Endothelial cell of umbilical vein (primary cell): ENCODE data around the gene PGA3. TPM values are rescaled to one million over a fixed set of nuclear protein-coding genes. Genes with fewer than 3 reads are reported as not detected.

Experiments
- BruUV-seq: library from RNA; stranded (reverse); fragments of 400-500 nt; replicated peaks from 2 replicates; lab custom pipeline; 2021; lab: Mats Ljungman, UMichigan
- CTCF ChIA-PET: fragments of 300-600, 350-600 bp; sonication (Branson Sonifier 250); formaldehyde crosslinking; loops from one replicate; lab custom pipeline; 2021; ENCODE audit warnings: antibody characterized with exemption, inconsistent platforms; lab: Charles Lee
- POLR2A ChIA-PET: fragments of 300-600, 350-600 bp; sonication (Branson Sonifier 250); formaldehyde crosslinking; loops from one replicate; lab custom pipeline; 2021; ENCODE audit warnings: antibody characterized with exemption, inconsistent platforms; lab: Charles Lee
- DNase-seq: peaks from one replicate; pipeline ENCODE4 v3.0.0-alpha.2; 2011; ENCODE audit warnings: low read depth, low spot score
- FAIRE-seq: peaks from 2 replicates; lab custom pipeline; 2011; peaks lifted over from hg19 to GRCh38; lab: Jason Lieb, UNC
- H2AFZ ChIP-seq: 2 replicates; pipeline ENCODE4 v1.6.0; 2012; ENCODE audit warnings: low read depth, low read length, control low read depth, inconsistent platforms
- H3K27ac ChIP-seq: 2 replicates; pipeline ENCODE4 v1.5.1; 2011; ENCODE audit warnings: low read depth, mild to moderate bottlenecking, control low read depth, low read length, moderate library complexity; ENCODE audit not compliant: insufficient read depth
- H3K27me3 ChIP-seq, 2 experiments: 2 replicates each; pipeline versions ENCODE4 v1.6.0 to v1.6.1; 2011; ENCODE audit warnings: low read length in 2 of 2, mixed read lengths in 1 of 2; ENCODE audit not compliant: control insufficient read depth in 2 of 2, insufficient read depth in 2 of 2
- H3K36me3 ChIP-seq, 2 experiments: 2 replicates in 1 of 2; 3 replicates in 1 of 2; pipeline ENCODE4 v1.5.1; 2011; ENCODE audit warnings: low read length in 2 of 2, mild to moderate bottlenecking in 1 of 2, moderate library complexity in 1 of 2; ENCODE audit not compliant: control insufficient read depth in 2 of 2, insufficient read depth in 2 of 2; ENCODE audit errors: extremely low read depth in 1 of 2
- H3K4me1 ChIP-seq: 3 replicates; pipeline ENCODE4 v1.5.1; 2011; ENCODE audit warnings: mild to moderate bottlenecking, low read length; ENCODE audit not compliant: control insufficient read depth, insufficient read depth; ENCODE audit errors: extremely low read depth
- H3K4me2 ChIP-seq: 2 replicates; pipeline ENCODE4 v1.6.1; 2011; ENCODE audit warnings: low read length, control low read depth, mixed read lengths; ENCODE audit not compliant: insufficient read depth
- H3K4me3 ChIP-seq, 3 experiments: fragments of 200-600 bp in 1 of 3; sonication (generic), shearing (Covaris generic) in 1 of 3; replicated peaks in 1 of 3; 2 replicates each; pipeline ENCODE4 v1.5.1; 2011 to 2016; ENCODE audit warnings: control low read depth in 3 of 3, low read length in 3 of 3, mild to moderate bottlenecking in 2 of 3, inconsistent platforms in 1 of 3, low read depth in 1 of 3, moderate library complexity in 1 of 3; ENCODE audit not compliant: insufficient read depth in 1 of 3
- H3K79me2 ChIP-seq: 2 replicates; pipeline ENCODE4 v1.6.0; 2012; ENCODE audit warnings: low read length, inconsistent platforms; ENCODE audit not compliant: control insufficient read depth, insufficient read depth
- H3K9ac ChIP-seq: replicated peaks from 2 replicates; pipeline ENCODE3; 2011; ENCODE audit warnings: low read length, control low read depth; ENCODE audit not compliant: insufficient read depth; ENCODE audit errors: extremely low read depth
- H3K9me1 ChIP-seq: replicated peaks from 3 replicates; pipeline ENCODE4 v1.6.0; 2011; ENCODE audit warnings: mild to moderate bottlenecking, low read length; ENCODE audit not compliant: control insufficient read depth, insufficient read depth; ENCODE audit errors: extremely low read depth
- H3K9me3 ChIP-seq: replicated peaks from 2 replicates; pipeline ENCODE4 v1.5.1; 2012; ENCODE audit warnings: low read length, inconsistent platforms; ENCODE audit not compliant: control insufficient read depth, insufficient read depth
- H4K20me1 ChIP-seq: replicated peaks from 2 replicates; pipeline ENCODE3; 2011; ENCODE audit warnings: mild to moderate bottlenecking, low read length; ENCODE audit not compliant: control insufficient read depth, insufficient read depth; ENCODE audit errors: extremely low read depth
- CTCF ChIP-seq, 2 donors: IDR thresholded peaks; 1 replicate in 1 of 2; 2 replicates in 1 of 2; pipeline ENCODE4 v1.5.1; 2011; ENCODE audit warnings: low read length in 2 of 2, mild to moderate bottlenecking in 2 of 2, moderate library complexity in 2 of 2, control low read depth in 1 of 2, inconsistent platforms in 1 of 2, low read depth in 1 of 2; ENCODE audit not compliant: insufficient read depth in 1 of 2; ENCODE audit errors: extremely low read depth in 1 of 2
- POLR2A ChIP-seq: IDR thresholded peaks from 2 replicates; pipeline ENCODE4 v1.6.1; 2012; ENCODE audit warnings: low read depth, mild to moderate bottlenecking, control low read depth, low read length
- POLR2AphosphoS5 ChIP-seq: IDR thresholded peaks from 2 replicates; pipeline ENCODE4 v1.6.1; 2012; ENCODE audit warnings: low read depth, mild to moderate bottlenecking, control low read depth, low read length, moderate library complexity; ENCODE audit not compliant: insufficient read depth
- dilution Hi-C: fragments of 300-500 bp; cut with MboI; formaldehyde crosslinking; loops from one replicate; pipeline ENCODE4 v1.15.0; 2019; ENCODE audit warnings: low sequenced_read_pairs; ENCODE audit not compliant: extremely low pct_ligation_motif_present
- intact Hi-C: fragments of 100-400 bp; cut with micrococcal nuclease; formaldehyde crosslinking; loops from one replicate; pipeline ENCODE4 v1.10.0; 2022
- polyA plus RNA-seq, 4 experiments: library from polyadenylated mRNA; depleted of rRNA in 3 of 4; stranded (reverse) in 3 of 4; unstranded in 1 of 4; fragments of >200 nt; gene quantifications; 2 replicates each; pipeline versions ENCODE4 v1.2.1 to v1.2.3, GENCODE V29; 2011 to 2012; ENCODE audit warnings: missing spikeins in 1 of 4
- total RNA-seq: library from RNA; stranded (reverse); gene quantifications from 2 replicates; pipeline ENCODE4 v1.2.3, GENCODE V29; 2021

Gene PGA3
- total and polyA plus RNA-seq, 2 donors (not counting 3 experiments of a cell fraction or from before 2014, with no cell fraction given), result not detected

- POLR2A ChIA-PET, result no interaction called here
- DNase-seq (no peak), FAIRE-seq (no peak)
- Histone ChIP-seq H3K4me1 (no peaks in the 10 kb centered on the region), H2AFZ (no peak overlapping the region), H3K4me2 (no peak overlapping the region), H3K9ac (no peak overlapping the region), H4K20me1 (no peaks in the 10 kb centered on the region), H3K79me2 (no peaks in the 10 kb centered on the region), H3K36me3 (no peaks in the 10 kb centered on the region), H3K9me3 (no peaks in the 10 kb centered on the region), H3K9me1 (no peaks in the 10 kb centered on the region), H3K27me3 (no peaks in the 10 kb centered on the region), H3K27ac (no peak overlapping the region), H3K4me3 (no peak overlapping the region)
- CTCF ChIA-PET, result interaction anchor here (1.1 to 2.7 kb wide), 6 partner anchors 11 to 411 kb away, joined by 3 to 19 read pairs (median 4); no protein-coding TSS in a partner anchor
- BruUV-seq, result no TSS peak
- intact Hi-C loops, result loop anchor here (2.0 kb wide), 2 partner anchors 356 to 412 kb away; no protein-coding TSS in a partner anchor
- TF ChIP-seq POLR2A (no peak), POLR2AphosphoS5 (no peak)
- dilution Hi-C loops, result no loop called here
These were observed 16.8 kb upstream of the PGA3 start for GRCh38 chr11:61186504-61186903.

GRCh38 chr11:61187505-61188130, 15.7 kb upstream of the PGA3 start:
- H2AFZ ChIP-seq, result no peak overlapping the region
- H4K20me1 ChIP-seq, result no peaks in the 10 kb centered on the region
- no peak overlapping the region for H3K4me3 ChIP-seq
- DNase-seq (peak; percentile 81), FAIRE-seq (peak; percentile 85)
- no peak overlapping the region for H3K9ac ChIP-seq
- no peak overlapping the region for H3K27ac ChIP-seq
- BruUV-seq, result no TSS peak
- CTCF ChIA-PET, result interaction anchor here (0.6 to 2.7 kb wide), 12 partner anchors 9 to 412 kb away, joined by 3 to 19 read pairs (median 4); no protein-coding TSS in a partner anchor
- POLR2A ChIA-PET, result no interaction called here
- no peaks in the 10 kb centered on the region for H3K79me2 ChIP-seq
- no peak for TF ChIP-seq POLR2AphosphoS5
- TF ChIP-seq CTCF (IDR thresholded peaks at IDR 0.05; ENCODE audit: extremely low read depth in 1 of 2, insufficient read depth in 1 of 2, low read depth in 1 of 2, low read length in 2 of 2), result peak; percentile 84 to 90
- intact Hi-C loops, result loop anchor here (1.0 to 2.0 kb wide), 5 partner anchors 26 to 413 kb away; partner anchors contain the start of gene VPS37C
- no peaks in the 10 kb centered on the region for H3K36me3 ChIP-seq
- H3K4me1 ChIP-seq, result no peaks in the 10 kb centered on the region
- dilution Hi-C loops, result no loop called here
- no peak overlapping the region for H3K4me2 ChIP-seq
- H3K27me3 ChIP-seq, result no peaks in the 10 kb centered on the region
- H3K9me1 ChIP-seq, result no peaks in the 10 kb centered on the region
- no peaks in the 10 kb centered on the region for H3K9me3 ChIP-seq
